ENCODE measurements around the gene AKAP8L. TPM values are rescaled to one million over a fixed set of nuclear protein-coding genes. Genes with fewer than 3 reads are reported as not detected.

The AKAP8L gene
- total RNA-seq, 1 experiment from 2014 or later, result 106 TPM

- TF ChIP-seq ZBTB33 (IDR thresholded peaks at IDR 0.05; ENCODE audit: extremely low read depth, insufficient replicate concordance, low read length), result no peak
These were observed 21.2 kb upstream of the AKAP8L start (continued) for GRCh38 chr19:15439821-15440641.

DNA sequence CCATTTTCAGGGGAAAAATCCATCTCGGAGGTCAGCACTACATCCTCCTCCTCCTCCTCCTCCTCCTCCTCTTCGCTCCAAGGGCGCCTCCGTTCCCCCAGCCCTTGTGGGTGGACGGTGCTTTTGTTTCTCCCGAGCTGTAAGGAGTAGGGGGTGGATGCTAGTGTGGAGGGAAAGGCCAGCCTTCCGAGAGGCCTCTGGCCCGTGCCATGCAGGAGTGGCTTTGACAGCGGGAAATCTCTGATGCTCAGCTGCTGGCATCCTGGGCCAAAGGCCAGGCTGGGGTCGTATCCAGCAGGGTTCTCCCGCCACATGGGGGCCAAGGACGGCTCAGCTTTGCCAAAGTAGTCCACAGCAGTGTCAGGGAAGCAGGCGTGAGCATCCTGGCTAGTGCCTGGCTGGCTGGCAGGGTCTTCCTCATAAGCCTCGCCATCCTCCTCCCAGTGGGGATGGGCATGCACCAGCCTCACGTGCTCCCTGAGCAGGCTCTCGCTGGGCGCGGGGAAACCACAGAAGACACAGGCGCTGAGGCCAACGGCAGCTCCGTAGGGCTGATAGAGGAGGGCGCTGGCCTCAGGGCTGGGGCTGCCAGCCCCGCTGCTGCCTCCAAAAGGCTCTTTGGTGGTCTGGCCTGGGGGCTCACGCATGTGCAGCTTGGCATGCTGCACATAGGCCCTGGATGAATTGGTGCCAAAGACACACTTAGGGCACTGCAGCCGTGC, 20.5 kb upstream of the AKAP8L start:
- no peaks in the 10 kb centered on the region for H3K4me1 ChIP-seq (ENCODE audit: control insufficient read depth in 1 of 2, insufficient read depth in 2 of 2, low read length in 2 of 2)
- H3K9me3 ChIP-seq (ENCODE audit: control insufficient read depth in 1 of 2, insufficient read depth in 1 of 2, low read depth in 1 of 2, low read length in 2 of 2), result no peaks in the 10 kb centered on the region
- intact Hi-C loops (cut with micrococcal nuclease), result no loop called here
- no peaks in the 10 kb centered on the region for H3K9me2 ChIP-seq (ENCODE audit: insufficient read depth)
- H3K4me3 ChIP-seq (replicated peaks in 1 of 2; ENCODE audit: low read depth in 1 of 2, low read length in 2 of 2), result no peak overlapping the region
- H3K9ac ChIP-seq (ENCODE audit: low read length), result no peak overlapping the region
- DNase-seq (ENCODE audit: low read depth, low spot score) (no peak), ATAC-seq (no peak)
- ChIA-PET POLR2A (no interaction called here), CTCF (no interaction called here), RAD21 (ENCODE audit: low non-redundant PET in 1 of 2, low total read pairs in 2 of 2, uncharacterized antibody in 2 of 2, unreplicated experiment in 2 of 2) (no interaction called here)
- no TSS peak for BruUV-seq (replicated peaks)
- no peaks in the 10 kb centered on the region for H3K36me3 ChIP-seq (ENCODE audit: control insufficient read depth in 1 of 2, insufficient read depth in 2 of 2, low read length in 2 of 2)
- no peak overlapping the region for H3K4me2 ChIP-seq (ENCODE audit: low read length)
- no peak overlapping the region for H3K27ac ChIP-seq (ENCODE audit: low read depth, low read length)
- TF ChIP-seq JUND (IDR thresholded peaks at IDR 0.05) (no peak), POLR2AphosphoS5 (IDR thresholded peaks at IDR 0.05; ENCODE audit: low read depth, low read length) (no peak), ZBTB33 (IDR thresholded peaks at IDR 0.05; ENCODE audit: extremely low read depth, insufficient replicate concordance, low read length) (no peak)
- H3K79me2 ChIP-seq (ENCODE audit: insufficient read depth, low read length), result no peaks in the 10 kb centered on the region
- H3K27me3 ChIP-seq (ENCODE audit: insufficient read depth, low read length), result no peaks in the 10 kb centered on the region
- H4K20me1 ChIP-seq (ENCODE audit: insufficient read depth), result no peaks in the 10 kb centered on the region
- no peak overlapping the region for H2AFZ ChIP-seq (ENCODE audit: low read depth, low read length, poor library complexity, severe bottlenecking)

All from HCT116 (cell line).